H1 (cell line): ENCODE results near the gene ATG7. TPM values are rescaled to one million over a fixed set of nuclear protein-coding genes. Genes with fewer than 3 reads are reported as not detected.

ENCODE experiments used
- EP300 ChIP-seq, 2 experiments: IDR thresholded peaks; 1 replicate in 1 of 2; 2 replicates in 1 of 2; pipeline ENCODE4 v1.6.1; 2011 to 2012; ENCODE audit warnings: low read depth in 2 of 2, low read length in 2 of 2, mild to moderate bottlenecking in 2 of 2, borderline replicate concordance in 1 of 2, inconsistent platforms in 1 of 2, moderate library complexity in 1 of 2
- MAFK ChIP-seq: IDR thresholded peaks from 2 replicates; pipeline ENCODE4 v1.6.1; 2012; ENCODE audit warnings: low read depth, mild to moderate bottlenecking, improper control_type of control experiment, low read length
- NRF1 ChIP-seq: IDR thresholded peaks from 2 replicates; pipeline ENCODE4 v1.6.1; 2011; ENCODE audit warnings: mild to moderate bottlenecking, low read depth, low read length, improper control_type of control experiment
- SRF ChIP-seq: IDR thresholded peaks from 2 replicates; pipeline ENCODE4 v1.6.1; 2011; ENCODE audit warnings: mild to moderate bottlenecking, low read depth, low read length, moderate library complexity
- polyA plus RNA-seq, 7 experiments: library from polyadenylated mRNA; depleted of rRNA in 3 of 7; stranded (reverse) in 5 of 7; unstranded in 2 of 7; fragments of >200 nt in 5 of 7; fragments of 200-250 nt in 2 of 7; gene quantifications; 1 replicate in 5 of 7; 2 replicates in 1 of 7; 4 replicates in 1 of 7; pipeline versions ENCODE4 v1.2.1 to v1.2.3, GENCODE V29; 2011 to 2013; ENCODE audit warnings: missing spikeins in 2 of 7, mixed read lengths in 2 of 7
- total RNA-seq: library from RNA; stranded (reverse); fragmentation: NEBNext Ultra II Directional; extraction: Animal tissue kit (Norgen Biotek cat#: 25700); gene quantifications from 2 replicates; pipeline ENCODE4 v1.2.1, GENCODE V29; 2021

Gene ATG7
- total and polyA plus RNA-seq, 2 of the 8 experiments (the other 6 are each of a cell fraction or from before 2014, with no cell fraction given): 15.0 to 19.1 TPM

- TF ChIP-seq SRF: no peak
- TF ChIP-seq MAFK: no peak
- TF ChIP-seq NRF1: no peak
- no peak for TF ChIP-seq EP300 (IDR thresholded peaks at IDR 0.05; ENCODE audit: borderline replicate concordance in 1 of 2, low read depth in 2 of 2, low read length in 2 of 2)
These were observed 98.0 kb downstream of the ATG7 start (continued) for GRCh38 chr3:11370191-11370590.
